HEK293 (cell line): ENCODE results near the gene KIF21B.

ENCODE experiments used
- CTCF ChIP-seq: fragments of 450-650 bp; formaldehyde crosslinking; IDR thresholded peaks from 2 replicates; pipeline ENCODE4 v1.5.1; 2016; ENCODE audit warnings: missing biosample characterization, missing genetic modification characterization
- GLIS1 ChIP-seq: fragments of 450-650 bp; formaldehyde crosslinking; IDR thresholded peaks from 2 replicates; pipeline ENCODE4 v1.5.1; 2016; ENCODE audit warnings: missing biosample characterization, missing genetic modification characterization
- RBAK ChIP-seq: fragments of 450-650 bp; formaldehyde crosslinking; IDR thresholded peaks from 2 replicates; pipeline ENCODE4 v1.5.1; 2016; ENCODE audit warnings: missing biosample characterization, missing genetic modification characterization
- SCRT1 ChIP-seq: fragments of 450-650 bp; formaldehyde crosslinking; IDR thresholded peaks from 2 replicates; pipeline ENCODE4 v1.5.1; 2016; ENCODE audit warnings: missing biosample characterization, missing genetic modification characterization, borderline replicate concordance
- YY1 ChIP-seq: fragments of 450-650 bp; formaldehyde crosslinking; IDR thresholded peaks from 2 replicates; pipeline ENCODE4 v1.5.1; 2018; ENCODE audit warnings: missing biosample characterization, missing genetic modification characterization
- ZNF548 ChIP-seq: fragments of 450-650 bp; formaldehyde crosslinking; IDR thresholded peaks from 2 replicates; pipeline ENCODE4 v1.5.1; 2016; ENCODE audit warnings: missing biosample characterization, missing genetic modification characterization
- ZNF585B ChIP-seq: fragments of 450-650 bp; formaldehyde crosslinking; IDR thresholded peaks from 2 replicates; pipeline ENCODE4 v1.5.1; 2016; ENCODE audit warnings: missing biosample characterization, missing genetic modification characterization
- ZNF600 ChIP-seq: fragments of 450-650 bp; formaldehyde crosslinking; IDR thresholded peaks from 2 replicates; pipeline ENCODE4 v1.5.1; 2016; ENCODE audit warnings: missing biosample characterization, missing genetic modification characterization
- ZSCAN5A ChIP-seq: fragments of 450-650 bp; formaldehyde crosslinking; IDR thresholded peaks from 2 replicates; pipeline ENCODE4 v1.5.1; 2016; ENCODE audit warnings: missing biosample characterization, missing genetic modification characterization

DNA sequence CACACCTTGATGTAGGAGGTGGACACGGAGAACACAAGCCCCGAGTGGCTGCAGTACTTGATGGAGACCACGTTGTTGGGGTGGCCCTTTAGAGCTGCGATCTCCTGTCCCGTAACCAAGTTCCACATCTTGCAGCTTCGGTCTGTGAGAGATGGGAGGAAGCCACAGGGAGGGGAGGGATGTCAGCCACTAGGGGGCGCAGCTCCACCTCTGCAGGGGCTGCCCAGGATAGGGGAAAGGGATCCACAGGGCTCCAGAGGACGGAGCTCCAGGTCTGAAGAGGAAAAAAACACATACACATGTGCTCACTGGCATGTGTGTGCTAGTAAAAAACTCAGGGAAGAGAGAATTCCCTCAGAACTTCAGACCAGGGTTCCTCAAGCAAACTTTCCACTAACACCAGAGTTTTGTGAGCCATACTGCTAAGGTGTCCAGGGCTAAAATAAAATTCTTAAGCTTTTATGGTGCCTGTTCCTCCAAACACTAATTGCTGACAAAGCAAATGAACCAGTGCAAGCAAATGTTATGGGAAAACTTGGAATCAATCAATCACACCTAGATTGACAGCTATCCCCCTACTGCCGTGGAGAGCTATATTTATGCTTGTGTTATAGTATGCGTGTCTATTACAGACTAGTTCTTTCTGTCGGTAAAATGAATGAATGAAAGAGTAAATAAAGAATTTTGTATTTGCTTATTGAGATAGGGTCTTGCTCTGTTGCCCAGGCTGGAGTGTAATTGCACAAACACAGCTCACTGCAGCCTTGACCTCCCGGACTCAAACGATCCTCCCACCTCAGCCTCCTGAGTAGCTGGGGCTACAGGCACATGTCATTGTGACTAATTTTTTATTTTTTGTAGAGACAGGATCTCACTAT lies 43.7 kb downstream of the KIF21B start:
- no peak for TF ChIP-seq RBAK (tag by site-specific recombination)
- TF ChIP-seq GLIS1 (tag by site-specific recombination): no peak
- TF ChIP-seq SCRT1: no peak
- no peak for TF ChIP-seq YY1 (tag by site-specific recombination)
- peak; percentile 21; the same call in 1 of the 2 replicates for TF ChIP-seq CTCF
- TF ChIP-seq ZSCAN5A (tag by site-specific recombination): no peak
- TF ChIP-seq ZNF600 (tag by site-specific recombination): no peak
- TF ChIP-seq ZNF585B (tag by site-specific recombination): no peak
- no peak for TF ChIP-seq ZNF548 (tag by site-specific recombination)
